KBM-7 (cell line): ENCODE measurements around the gene PREX1.

Experiments
- DNase-seq: peaks from one replicate; pipeline ENCODE4 v3.0.0-alpha.2; 2015
- in situ Hi-C: fragments of 300-500 bp; cut with MboI; formaldehyde crosslinking; loops from 2 replicates; pipeline ENCODE4 v1.14.3; 2020; ENCODE audit warnings: low sequenced_read_pairs, low pct_unique_long_range_greater_than_20kb, mixed read lengths

Gene PREX1

DNA sequence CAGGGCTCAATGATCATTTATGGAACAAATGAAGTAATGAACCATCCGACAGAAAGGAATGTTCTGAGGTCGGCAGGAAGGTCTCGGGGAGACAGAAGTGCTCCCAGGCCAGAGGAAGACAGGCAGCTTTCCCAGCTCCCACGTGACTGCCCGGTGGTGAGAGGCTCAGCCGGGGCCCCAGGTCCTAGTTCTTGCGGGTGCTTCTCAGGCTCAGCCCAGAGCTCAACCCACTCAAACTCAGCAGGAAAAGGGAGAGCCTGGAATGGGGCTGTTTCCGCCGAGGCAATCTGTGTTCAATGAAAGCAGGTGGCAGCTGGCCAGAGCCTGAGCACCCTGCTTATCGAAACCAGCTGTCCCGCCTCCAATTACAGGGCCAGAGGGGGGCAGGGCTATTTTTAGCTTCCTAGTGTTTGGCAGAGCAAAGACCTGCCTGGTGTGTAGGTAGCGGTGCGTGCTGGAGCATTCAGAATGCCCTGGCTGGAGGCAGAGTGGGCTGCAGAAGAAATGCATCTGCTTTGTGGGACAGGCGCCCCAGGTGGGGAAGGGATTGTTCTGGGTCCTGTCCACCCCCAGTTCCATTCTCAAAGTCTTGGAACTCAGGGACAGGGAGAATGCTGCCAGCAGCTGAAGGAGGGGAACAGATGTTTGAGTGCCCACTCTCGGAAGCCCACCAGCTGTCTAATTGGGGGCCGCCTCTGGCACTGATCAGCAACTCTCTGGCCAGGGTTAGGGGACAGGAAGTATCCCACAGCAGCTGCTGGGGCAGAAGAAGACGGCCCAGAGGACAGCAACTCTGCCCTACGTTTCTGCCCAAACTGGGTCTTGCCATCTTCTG, 145.1 kb downstream of the PREX1 start:
- in situ Hi-C loops, result no loop called here
- peak; percentile 81 for DNase-seq

DNA sequence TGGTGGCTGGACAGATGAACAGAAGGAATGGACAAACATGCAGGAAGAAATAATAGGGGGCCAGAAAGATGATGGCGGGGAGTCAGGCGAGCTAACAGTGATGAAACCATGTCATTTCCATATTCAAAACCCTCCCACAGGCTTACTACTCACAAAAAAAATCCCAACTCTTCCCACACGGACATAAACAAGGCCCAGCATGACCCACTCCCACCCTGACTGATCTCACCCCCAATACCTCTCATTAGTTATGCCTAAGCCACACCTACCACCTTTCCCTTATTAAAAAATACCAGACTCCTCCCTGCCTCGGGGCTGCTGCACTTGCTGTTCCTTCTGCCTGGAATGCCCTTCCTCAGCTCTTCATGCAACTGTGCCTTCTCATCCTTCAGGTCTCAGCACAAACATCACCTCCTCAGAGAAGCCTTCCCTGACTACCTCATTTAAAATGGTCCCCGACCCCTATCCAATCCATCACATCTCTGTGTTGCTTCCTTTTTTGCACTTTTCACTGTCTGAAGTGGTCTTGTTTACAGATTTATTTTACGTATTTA, 145.8 kb downstream of the PREX1 start:
- in situ Hi-C loops, result no loop called here
- no peak for DNase-seq

- in situ Hi-C loops, result no loop called here
- DNase-seq, result no peak
Observed at GRCh38 chr20:48681201-48681872, 146.5 kb downstream of the PREX1 start.

DNA sequence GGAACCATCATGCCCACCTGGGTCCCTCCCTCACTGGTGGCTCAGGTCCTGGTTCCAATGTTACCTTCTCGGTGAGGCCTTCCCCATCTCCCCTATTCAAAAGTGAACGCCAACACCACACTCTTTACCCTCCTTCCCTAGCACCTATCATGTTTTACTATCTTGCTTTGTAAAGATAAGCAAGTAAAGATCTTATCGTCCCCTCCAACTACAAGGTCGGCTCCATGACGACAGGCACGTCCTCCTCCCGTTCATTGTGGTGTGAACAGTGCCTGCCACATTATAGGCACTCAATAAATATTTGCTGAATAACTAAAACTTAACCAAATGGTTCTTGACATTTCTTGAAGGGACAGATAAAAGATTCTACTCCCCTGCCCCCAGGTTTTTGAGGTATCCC, 147.1 kb downstream of the PREX1 start:
- no peak for DNase-seq
- in situ Hi-C loops, result no loop called here

GRCh38 chr20:48679599-48679998, 148.2 kb downstream of the PREX1 start:
- in situ Hi-C loops, result no loop called here
- DNase-seq, result no peak

GRCh38 chr20:48679011-48679410, 148.8 kb downstream of the PREX1 start:
- in situ Hi-C loops, result no loop called here
- DNase-seq, result no peak

- DNase-seq, result no peak
- in situ Hi-C loops, result no loop called here
Observed at GRCh38 chr20:48678421-48678820, 149.4 kb downstream of the PREX1 start.

- in situ Hi-C loops, result no loop called here
- DNase-seq, result no peak
Observed at GRCh38 chr20:48676795-48677460, 150.9 kb downstream of the PREX1 start.

DNA sequence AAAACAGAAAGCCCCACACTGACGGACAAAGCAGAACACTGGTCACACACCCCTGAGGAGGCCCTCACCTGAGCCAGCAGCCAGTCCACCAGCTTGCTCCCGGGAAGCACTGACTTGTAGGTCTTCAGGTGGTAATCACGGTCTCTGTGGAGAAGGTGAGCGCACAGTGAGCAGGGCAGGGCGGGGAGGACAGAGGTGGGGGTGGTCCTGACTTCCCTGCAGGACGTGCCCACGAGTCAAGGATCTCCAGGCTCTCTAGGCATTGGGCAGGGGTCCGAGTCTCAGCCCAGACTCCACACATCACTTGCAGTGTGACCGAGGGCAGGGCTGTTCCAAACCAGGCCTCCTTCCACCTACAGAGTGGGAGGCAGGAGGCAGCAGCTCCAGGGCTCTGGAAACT, 151.7 kb downstream of the PREX1 start:
- in situ Hi-C loops, result no loop called here
- DNase-seq, result no peak

- in situ Hi-C loops, result no loop called here
- no peak for DNase-seq
Observed at GRCh38 chr20:48674461-48674860, 153.3 kb downstream of the PREX1 start.

DNA sequence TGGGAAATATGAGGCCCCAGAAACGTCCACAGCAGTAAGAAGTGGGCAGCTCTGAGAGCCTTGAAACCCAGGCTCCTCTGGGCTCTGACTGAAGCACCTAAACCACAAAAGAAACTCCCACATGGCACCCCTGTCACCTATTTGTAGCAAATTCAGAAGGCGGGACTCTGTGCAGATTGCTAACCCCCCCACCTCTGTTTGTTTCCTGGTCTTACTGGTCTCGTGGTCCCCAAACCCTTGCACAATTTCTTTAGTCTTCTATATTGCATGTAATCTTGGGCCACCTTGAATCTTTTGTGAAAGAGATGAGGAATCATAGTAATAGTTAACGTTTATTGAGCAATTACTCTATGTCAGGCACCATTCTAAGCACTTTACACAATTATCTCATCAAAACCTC, 154.3 kb downstream of the PREX1 start:
- in situ Hi-C loops, result no loop called here
- no peak for DNase-seq

DNA sequence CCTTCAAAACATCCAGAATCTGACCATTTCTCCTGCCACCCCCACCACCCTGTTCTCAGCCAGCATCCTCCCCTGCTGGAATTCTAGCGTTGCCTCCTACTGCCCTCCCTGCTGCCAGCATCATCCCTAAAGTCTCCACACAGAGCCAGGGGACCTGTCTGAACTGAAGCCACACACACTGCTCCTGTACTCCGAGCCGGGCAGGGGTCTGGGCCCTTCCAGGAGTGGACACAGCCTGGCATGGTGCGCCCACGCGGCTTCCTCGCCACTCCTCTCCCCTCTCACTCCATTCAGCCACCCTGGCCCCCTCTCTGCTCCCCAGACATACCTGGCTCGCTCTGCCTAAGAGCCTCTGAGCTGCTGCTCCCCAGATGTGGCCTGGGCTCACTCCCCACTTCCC, 155.5 kb downstream of the PREX1 start:
- DNase-seq, result no peak
- in situ Hi-C loops, result no loop called here

DNA sequence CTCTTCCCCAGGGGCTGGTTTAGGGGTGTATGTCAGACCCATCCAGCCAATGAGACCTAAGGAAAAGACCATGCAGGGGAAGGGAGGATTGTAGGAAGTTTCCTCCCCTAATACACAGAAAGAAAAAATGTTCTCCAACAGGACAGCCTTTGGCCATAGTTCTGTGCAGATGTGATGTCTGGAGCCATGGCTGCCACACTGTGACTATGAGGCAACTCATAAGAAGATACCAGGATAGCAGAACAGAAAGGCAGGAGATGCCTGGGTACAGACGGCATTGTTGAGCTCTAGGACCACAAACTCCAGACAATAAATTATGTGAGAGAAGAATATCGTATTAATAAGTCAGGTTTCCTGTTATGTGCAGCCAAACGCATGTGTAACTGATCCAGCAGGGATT, 156.7 kb downstream of the PREX1 start:
- in situ Hi-C loops, result no loop called here
- DNase-seq, result no peak

- in situ Hi-C loops, result no loop called here
- peak; percentile 46 for DNase-seq
Observed at GRCh38 chr20:48669946-48670605, 157.7 kb downstream of the PREX1 start.

GRCh38 chr20:48668451-48668946, 159.3 kb downstream of the PREX1 start:
- no peak for DNase-seq
- in situ Hi-C loops, result no loop called here

DNA sequence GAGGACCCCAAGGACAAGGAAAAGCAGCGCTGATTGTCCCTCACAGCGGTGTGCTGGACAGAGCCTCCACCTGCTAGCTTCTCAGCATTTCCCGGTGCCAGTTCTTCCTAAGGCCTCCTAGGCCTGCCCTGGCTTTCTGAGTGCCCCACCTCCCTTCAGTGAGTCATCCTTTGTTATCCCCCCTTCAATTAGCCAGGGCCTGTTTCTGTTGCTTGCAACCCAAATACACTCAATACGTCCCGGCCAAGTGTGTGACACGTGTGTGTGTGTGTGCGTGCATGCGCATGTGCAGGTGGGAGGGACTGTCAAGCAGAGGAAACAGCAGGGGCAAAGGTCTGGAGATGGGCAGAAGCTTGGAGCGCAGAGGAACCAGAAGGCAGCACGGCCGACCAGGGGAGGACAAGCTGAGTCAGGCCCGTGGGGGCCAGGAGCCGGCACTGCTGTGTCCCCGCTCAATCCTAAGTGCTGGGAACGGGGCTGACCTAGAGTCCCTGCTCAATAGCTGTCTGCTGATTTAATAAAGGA, 159.8 kb downstream of the PREX1 start:
- in situ Hi-C loops, result no loop called here
- no peak for DNase-seq

- in situ Hi-C loops, result no loop called here
Observed at GRCh38 chr20:48667481-48667880, 160.3 kb downstream of the PREX1 start.

GRCh38 chr20:48665785-48666184, 162.0 kb downstream of the PREX1 start:
- no peak for DNase-seq
- in situ Hi-C loops, result no loop called here

More at GRCh38 chr20:48667481-48667880, 160.3 kb downstream of the PREX1 start:
- DNase-seq, result no peak

- in situ Hi-C loops, result no loop called here
- no peak for DNase-seq
Observed at GRCh38 chr20:48662711-48663110, 165.1 kb downstream of the PREX1 start.
